Measurements from ENCODE around the gene C1QC.

The C1QC gene

DNA sequence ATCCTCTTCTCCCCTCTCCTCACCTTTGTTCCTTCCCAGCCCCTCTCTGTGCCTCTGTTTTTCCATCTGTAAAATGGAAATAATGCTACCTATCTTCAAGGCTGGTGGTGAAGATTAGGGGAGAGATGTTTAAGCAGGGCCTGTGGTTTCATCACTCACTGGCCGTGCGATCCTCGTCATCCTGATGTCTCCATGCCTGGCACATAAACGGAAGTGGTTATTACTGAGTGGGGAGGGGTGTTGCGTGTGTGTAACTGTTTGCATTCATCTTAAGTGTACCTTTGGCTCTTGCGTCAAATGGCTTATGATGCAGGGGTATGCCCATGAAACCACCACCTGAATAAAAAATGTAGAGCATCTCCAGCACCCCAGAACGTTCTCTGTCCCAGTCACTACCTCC, 24.2 kb upstream of the C1QC start:
- no peak for DNase-seq (ENCODE audit: low read depth in 2 of 3, low spot score in 1 of 3)

DNA sequence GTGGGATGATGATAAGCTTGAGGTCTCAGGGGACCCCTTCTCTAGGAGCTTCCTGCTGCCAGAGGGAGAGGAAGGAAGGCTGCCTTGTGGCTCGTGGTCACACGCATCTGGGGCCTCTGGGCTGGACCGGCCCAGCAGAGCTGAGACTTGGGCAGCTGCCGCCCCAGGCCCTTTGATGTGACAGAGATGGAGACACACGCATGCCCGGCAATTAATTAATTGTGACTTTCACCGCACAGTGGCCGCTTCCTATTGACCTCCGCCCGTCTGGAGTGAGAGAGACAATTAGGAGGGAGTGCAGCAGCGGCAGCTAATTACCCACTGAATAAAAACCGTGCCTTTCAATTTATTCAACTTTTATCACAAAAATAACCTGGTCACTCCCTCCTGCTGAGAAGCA, 23.6 kb upstream of the C1QC start:
- no peak for DNase-seq (ENCODE audit: low read depth in 2 of 3, low spot score in 1 of 3)

DNA sequence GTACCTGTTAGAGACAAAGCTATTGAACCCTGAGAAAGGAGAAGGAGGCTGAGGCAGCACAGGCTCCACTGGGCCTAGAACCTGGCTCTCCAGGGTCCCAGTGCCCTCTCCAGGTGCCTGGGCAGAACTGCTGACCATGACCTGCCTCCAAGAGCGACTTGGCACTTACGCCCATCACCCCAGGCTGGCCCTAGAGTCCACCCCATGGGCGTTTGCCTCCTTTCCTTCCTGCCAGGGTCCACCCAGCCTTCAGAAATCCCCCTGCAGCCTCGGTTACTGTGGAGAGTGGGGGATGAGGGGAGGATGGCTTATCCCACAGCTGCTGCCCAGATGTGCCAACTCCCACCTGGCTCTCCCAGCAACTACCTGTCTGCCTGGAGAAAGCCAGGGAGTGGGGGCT, 21.7 kb upstream of the C1QC start:
- no peak for DNase-seq (ENCODE audit: low read depth in 2 of 3, low spot score in 1 of 3)

DNA sequence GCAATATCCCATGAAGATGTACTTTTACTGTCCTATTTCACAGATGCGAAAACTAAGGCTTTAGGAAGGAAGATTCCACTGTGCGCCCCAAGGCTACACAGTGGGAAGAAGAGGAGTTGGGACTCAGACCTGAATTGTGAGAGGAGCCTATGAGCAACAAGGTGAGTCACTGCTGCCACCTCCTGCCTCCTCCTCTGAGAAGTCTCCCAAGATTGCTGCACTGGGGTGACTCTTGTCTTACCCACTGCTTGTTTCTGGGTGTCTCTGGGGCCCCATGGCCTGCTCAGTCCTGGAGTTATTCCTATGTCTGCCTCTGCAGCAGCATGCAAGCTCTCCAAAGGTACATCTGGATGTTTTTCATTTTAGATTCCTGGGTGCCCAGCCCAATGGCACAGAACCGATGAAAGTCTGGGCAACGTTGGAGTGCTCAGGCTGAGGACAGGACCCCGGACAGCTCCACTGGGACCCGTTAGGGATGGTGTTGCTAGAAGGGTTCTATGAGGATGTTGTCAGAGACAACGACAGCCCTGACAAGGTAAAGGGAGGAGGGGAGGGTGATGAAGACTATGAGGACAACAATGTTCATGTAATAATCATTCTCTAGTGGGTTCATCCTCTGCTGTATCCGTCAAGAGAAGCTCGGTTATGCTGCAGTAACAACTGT, 18.0 kb upstream of the C1QC start:
- no peak for DNase-seq (ENCODE audit: low read depth in 2 of 3, low spot score in 1 of 3)

DNA sequence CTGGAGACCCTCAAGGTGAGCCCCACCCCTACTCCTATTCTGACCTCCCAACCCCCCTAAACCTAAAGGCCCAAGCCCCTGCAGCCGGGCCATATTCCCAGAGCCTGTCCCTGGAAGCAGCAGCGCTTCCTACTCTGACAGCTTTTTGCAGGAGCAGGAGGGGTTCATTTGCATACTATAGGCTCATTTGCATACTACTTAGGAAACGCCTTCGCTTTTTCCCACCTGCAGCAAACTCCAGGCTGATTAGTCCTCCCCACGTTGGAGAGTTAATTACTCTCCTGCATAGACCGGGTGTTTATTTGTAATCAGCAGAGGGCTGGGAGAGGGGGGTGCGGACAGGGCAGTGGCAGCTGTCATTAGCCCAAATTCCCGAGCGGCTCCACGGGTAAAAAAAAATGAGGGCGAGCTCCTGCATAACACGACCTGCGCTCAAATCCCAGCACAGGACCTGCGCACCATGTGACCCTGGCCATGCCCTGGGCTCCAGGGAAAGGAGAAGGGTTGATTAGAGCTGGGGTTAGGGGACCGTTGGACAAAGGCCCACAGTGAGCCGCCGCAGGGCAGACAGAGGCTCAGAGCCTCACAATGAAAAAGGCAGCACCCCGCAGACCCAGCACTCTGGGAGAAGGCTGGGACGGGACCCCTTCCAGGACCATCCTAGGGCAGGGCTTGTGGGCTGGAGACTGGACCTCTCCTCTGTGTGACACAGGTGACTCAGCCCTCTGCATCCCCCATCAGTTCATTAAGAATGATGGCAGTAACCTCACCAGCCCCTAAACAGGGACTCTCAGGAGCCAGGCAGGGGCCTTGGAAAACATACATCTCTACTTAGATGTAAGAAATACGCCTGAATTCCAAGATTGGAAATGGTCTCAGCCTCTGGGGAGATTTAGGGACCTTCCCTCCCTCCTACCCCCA, 16.9 kb upstream of the C1QC start:
- DNase-seq (ENCODE audit: low read depth in 2 of 3, low spot score in 1 of 3) = no peak

DNA sequence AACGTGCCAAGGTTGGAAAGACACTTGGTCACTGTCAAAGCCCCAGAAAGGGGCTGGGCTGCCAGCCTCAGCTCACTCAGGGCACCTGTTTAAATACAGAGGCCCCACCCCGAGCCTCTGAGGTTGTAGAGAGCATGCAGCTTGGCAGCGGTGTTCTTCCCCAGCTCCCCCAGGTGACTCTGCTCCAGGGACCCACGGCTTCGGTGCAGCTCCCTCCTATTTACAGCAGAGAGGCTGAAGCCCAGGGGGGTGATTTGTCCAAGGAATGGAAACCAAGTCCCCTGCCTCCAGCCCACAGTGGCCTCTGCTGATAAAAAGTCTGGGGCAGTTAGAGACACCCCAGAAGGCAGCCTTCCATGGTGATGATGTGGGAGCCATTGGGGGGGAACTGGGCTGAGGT, 16.1 kb upstream of the C1QC start:
- no peak for DNase-seq (ENCODE audit: low read depth in 2 of 3, low spot score in 1 of 3)

DNA sequence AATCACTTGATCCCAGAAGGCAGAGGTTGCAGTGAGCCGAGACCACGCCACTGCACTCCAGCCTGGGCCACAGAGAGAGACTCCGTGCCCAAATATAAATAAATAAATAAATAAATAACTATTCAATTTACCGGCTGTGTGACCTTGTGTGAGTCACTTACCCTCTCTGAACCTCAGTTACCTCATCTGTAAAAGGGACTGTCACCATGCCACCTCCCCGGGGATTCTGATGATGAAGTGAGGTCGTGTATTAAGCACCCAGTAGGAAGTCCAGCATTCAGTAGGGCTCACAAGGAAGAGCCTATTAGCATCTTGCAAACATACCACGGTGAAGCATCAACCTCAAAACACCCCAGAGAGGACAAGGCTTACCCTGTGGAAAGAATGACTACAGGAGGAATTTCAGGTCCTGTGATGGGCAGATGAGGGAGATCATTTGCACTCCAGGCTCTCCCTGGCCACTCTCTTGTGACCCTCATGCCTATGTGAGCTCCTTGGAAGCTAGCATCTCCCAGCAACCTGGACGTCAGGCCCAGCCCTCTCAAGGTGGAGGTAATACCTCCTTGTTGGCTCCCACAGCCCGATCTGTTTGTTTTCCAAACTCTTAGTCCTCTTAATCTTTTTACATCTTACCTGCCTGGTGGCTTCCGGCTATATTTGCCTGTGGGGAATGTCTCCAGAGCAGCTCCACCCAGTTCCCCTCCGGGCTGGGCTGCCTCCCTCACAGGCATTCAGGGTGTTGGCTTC, 14.6 kb upstream of the C1QC start:
- DNase-seq (ENCODE audit: low read depth in 2 of 3, low spot score in 1 of 3) = no peak

DNA sequence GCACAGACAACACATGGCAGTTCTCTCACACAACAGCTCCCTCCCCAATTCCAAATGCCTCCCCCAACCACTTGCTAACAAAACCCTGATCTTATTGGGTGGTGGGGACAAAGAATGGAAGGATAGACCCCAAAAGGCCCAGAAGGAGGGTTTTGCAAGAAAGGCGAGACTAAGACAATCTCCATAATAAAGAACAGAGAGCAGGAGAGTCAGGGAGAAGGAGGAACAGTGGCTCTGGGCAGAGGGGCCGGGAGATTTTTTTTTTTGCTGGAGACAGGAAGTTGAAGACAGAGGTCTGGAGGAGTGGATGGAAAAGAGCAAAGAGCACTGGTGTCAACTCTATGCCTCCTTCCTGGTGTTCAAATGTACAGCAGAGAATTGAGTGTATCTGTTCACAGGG, 13.5 kb upstream of the C1QC start:
- DNase-seq (ENCODE audit: low read depth in 2 of 3, low spot score in 1 of 3) = no peak

DNA sequence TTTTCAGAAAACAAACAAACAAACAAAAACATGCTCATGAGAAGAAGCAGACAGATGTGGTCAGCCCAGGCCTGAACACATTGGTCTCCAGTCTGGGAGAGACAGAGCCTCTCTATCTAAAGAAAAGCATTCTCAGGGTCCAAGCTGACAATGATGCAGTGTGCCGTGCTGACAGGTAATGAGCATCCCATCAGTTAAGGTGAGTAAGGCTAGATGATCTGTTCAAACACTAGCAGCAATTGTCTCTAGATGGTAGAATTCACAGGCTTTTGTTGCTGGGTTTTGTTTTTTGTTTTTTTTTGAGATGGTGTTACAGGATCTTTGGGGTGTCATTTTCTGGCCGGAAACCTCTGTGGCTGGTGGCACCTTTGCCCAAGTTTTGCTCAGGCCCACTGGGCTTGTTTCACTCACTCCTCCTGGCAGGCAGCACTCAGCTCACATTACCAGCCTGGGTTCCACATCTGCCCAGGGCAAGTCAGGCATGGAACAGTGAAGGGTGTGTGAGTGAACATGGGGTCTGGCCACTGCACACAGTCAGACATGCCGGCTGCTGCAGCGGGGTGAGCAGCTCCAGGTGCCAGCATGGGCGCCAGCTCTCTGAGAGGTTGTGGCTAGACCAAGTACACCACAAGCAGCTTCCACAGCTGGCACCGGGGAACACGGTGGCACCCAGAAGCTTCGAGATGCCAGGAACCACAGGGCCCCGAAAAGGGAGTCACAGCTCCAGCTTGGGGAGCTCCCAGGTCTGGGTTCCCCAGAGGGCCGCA, 9.6 kb upstream of the C1QC start:
- no peak for DNase-seq (ENCODE audit: low read depth in 2 of 3, low spot score in 1 of 3)

DNA sequence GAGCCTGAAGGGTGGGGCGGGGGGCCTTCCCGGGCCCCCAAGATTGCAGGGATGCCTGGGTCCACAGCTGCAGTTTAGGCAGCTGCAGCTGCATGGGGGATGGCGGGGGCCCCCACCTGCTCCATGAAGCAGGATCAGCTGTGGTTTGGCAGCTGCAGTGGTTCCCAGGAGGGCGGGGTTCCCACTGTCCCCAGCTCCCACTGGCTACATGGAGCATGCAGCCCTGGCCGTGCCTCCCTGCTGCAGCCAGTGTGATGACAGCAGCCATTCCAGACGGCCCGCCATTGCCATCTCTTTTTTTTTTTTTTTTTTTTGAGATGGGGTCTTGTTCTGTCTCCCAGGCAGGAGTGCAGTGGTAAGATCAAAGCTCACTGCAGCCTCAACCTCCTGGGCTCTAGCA, 8.0 kb upstream of the C1QC start:
- DNase-seq (ENCODE audit: low read depth in 2 of 3, low spot score in 1 of 3) = no peak

DNA sequence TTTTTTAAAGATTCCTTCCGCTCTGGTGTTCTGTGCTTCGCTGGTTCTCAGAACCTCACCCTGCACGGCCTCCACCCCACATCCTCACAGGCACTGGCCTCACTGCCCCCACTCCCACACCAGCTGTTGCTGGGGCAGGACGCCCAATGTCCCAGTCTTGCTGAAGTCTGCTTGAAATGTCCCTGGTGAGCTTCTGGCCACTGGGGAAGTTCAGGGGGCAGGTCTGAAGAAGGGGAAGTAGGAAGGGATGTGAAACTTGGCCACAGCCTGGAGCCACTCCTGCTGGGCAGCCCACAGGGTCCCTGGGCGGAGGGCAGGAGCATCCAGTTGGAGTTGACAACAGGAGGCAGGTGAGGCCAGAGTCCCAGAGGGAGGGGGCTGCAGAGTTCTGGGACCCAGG, 7.1 kb upstream of the C1QC start, which contains the start of gene C1QA:
Gene C1QA, plus strand, starts transcription at position 276 of the 400 bp plus-strand sequence. CDS start 989 bp downstream, outside the sequence.
- DNase-seq (ENCODE audit: low read depth in 2 of 3, low spot score in 1 of 3) = no peak

DNA sequence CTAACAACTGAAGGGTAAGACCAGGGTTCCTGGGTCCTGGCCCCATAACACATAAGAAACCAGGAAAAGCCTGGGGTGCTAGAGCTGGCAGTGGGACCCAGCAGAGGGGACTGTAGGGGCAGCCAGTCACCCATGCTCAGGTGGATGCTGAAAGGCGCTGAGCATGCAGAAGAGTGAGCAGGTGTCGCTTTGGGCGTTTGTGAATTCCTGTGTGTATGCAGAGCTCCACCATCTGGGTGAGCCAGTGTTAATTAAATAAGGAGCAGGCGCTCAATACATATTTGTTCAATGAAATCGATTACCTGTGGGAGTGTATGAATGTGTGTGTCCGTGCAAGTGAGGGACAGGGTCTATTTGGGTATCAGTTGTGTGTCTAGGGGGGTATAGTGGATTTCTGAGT, 6.5 kb upstream of the C1QC start:
- no peak for DNase-seq (ENCODE audit: low read depth in 2 of 3, low spot score in 1 of 3)

DNA sequence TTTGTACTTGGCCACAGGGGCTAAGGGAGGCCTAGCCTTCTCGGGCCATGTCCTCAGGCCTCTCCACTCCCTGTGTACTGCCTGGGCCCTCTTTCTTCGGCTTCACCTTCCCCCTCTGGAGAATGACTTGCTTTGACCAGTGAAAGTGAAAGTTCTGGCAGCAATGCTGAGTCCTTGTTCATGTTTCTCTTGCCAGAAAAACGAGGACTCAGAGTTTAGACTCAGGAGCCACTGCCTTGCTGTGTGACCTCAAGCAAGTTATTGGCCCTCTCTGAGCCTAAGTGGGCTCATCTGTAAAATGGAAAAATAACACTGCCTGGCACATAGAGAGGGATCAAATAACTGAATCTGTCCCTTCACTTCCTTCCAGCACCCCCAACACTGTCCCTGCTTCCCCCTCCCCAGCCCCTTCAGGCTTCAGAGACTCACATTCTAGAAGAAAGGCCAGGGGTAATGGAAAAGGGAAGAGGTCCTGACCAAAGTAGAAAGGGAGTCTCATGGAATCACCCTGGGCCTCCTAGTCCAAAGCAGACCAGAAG, 5.5 kb upstream of the C1QC start:
- DNase-seq (ENCODE audit: low read depth in 2 of 3, low spot score in 1 of 3) = no peak

DNA sequence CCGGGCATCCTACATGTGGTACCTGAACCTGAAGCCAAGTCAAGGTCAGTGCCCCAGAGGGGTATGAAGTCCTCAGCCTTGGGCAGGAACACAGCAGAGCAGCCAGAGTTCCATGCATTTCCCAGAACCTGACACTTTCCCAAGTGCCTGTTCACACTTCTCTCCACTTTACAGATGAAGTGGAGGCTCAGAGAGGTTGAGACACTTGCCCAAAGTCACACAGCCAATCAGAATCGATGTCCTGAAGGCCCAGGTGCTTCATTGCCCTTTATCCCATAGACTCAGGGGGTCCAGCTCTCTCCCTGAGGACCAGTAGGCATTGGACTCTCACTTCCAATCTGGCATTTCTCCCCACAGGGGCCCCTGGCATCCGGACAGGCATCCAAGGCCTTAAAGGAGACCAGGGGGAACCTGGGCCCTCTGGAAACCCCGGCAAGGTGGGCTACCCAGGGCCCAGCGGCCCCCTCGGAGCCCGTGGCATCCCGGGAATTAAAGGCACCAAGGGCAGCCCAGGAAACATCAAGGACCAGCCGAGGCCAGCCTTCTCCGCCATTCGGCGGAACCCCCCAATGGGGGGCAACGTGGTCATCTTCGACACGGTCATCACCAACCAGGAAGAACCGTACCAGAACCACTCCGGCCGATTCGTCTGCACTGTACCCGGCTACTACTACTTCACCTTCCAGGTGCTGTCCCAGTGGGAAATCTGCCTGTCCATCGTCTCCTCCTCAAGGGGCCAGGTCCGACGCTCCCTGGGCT, 4.8 kb upstream of the C1QC start:
- DNase-seq (ENCODE audit: low read depth in 2 of 3, low spot score in 1 of 3) = no peak

DNA sequence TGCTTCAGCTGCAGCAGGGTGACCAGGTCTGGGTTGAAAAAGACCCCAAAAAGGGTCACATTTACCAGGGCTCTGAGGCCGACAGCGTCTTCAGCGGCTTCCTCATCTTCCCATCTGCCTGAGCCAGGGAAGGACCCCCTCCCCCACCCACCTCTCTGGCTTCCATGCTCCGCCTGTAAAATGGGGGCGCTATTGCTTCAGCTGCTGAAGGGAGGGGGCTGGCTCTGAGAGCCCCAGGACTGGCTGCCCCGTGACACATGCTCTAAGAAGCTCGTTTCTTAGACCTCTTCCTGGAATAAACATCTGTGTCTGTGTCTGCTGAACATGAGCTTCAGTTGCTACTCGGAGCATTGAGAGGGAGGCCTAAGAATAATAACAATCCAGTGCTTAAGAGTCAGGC, 4.1 kb upstream of the C1QC start:
- no peak for DNase-seq (ENCODE audit: low read depth in 2 of 3, low spot score in 1 of 3)

DNA sequence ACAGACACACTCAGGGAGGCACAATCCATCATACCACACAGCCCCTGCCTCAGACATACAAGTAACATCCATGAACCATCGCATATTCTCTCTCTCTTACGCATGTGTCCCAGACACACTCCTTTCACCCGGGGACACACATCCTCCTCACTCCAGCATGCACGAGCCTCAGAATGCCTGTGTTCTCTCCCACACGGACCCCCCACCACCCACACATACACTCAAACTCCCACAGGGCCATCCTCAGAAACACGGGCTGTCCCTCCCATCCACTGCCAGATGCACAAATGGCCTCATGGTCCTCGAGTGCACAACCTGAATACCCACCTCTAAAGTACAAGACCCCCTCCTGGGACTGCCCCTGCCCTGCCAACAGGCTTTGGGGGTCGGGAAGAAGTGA, 2.2 kb upstream of the C1QC start:
- DNase-seq (ENCODE audit: low read depth in 2 of 3, low spot score in 1 of 3) = no peak

DNA sequence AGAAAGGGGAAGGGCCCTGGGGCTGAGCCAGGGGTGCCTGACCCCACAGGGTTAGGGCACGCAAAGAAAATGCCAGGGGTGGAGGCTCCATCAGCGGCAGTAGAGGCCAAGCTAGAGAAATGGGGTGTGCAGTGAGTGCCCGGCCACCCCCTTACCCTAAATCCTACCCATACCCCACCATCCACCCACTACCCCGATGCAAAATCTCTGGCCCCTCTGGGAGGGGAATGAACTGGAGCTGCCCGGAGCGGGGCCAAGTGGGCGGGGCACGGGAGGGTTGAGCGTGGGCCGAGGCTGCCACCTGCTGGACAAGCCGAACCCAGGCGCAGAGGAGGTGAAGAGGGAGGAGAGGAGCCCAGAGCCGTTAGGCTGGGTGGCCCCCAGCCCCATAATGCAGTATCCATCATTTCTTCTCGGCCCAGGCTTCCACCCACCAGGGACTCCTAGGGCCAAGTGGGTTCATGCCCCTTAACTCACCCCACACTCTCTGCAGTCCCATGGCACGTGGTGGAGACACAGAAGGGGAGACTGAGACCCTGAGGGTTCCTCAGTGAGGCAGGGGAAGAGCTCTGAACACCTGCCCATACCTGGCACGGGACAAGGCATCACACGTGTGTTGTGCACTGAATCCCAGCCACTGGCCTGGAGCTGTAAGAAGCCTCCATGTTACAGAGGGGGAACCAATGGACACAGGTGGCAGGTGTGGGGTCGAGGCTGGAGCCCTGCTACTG, 1.4 kb upstream of the C1QC start:
- peak; percentile 35 to 64 (median 62) for DNase-seq (ENCODE audit: low read depth in 2 of 3, low spot score in 1 of 3)

DNA sequence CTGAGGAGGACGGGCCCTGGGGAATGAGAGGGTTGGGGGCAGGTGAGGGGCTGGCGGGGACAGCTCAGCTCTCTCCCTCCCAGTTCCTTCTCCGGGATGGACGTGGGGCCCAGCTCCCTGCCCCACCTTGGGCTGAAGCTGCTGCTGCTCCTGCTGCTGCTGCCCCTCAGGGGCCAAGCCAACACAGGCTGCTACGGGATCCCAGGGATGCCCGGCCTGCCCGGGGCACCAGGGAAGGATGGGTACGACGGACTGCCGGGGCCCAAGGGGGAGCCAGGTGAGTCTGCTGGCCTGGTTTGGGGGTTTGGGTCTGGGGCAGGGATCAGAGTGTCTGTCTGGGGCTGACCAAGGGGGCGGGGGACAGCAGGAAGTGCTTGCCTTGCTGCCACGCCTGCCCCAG, 495 bp downstream of the C1QC start:
- no peak for DNase-seq (ENCODE audit: low read depth in 2 of 3, low spot score in 1 of 3)

DNA sequence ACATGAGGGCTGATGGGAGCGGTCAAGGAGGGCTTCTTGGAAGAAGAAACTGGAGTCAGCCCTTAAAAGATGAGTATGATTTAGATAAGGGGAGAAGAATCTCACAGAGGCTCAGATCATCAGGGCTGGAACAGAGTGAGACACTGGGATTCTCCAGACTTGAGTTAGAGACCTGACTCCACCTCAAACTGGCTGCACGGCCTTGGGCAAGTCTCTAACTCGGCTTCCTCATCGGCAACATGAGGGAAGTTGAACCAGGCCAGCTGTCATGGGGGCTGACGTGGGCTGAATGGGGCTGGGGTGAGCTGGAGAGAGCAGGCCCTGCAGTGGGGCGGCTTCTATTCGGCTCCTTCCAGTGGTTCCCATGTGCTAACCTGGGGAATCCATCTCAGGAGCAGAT, 2.5 kb downstream of the C1QC start:
- no peak for DNase-seq (ENCODE audit: low read depth in 2 of 3, low spot score in 1 of 3)
